GM21390 (cell line): Measurements from ENCODE around the gene DNAJC17.

Source experiments
- ATAC-seq: cut with Tn5 transposase; IDR thresholded peaks from one replicate; pipeline ENCODE4 v1.9.1; 2021; ENCODE audit not compliant: unreplicated experiment

Gene DNAJC17

DNA sequence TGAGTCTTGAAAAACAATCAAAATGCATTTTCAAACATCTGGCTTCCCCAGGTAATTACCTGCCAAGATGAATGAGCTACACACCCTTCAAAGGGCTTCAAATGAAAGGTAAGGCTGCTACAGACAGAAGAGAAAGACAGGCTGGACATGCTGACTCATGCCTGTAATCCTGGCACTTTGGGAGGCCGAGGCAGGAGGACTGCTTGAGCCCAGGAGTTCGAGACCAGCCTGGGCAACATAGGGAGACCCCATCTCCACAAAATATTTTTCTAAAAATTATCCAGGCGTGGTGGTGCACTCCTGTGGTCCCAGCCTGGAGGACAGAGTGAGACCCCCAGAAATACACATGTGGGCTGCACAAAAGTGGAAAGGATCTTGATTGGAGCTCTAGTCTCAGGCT is 14.9 kb downstream of the DNAJC17 start:
- no peak for ATAC-seq

DNA sequence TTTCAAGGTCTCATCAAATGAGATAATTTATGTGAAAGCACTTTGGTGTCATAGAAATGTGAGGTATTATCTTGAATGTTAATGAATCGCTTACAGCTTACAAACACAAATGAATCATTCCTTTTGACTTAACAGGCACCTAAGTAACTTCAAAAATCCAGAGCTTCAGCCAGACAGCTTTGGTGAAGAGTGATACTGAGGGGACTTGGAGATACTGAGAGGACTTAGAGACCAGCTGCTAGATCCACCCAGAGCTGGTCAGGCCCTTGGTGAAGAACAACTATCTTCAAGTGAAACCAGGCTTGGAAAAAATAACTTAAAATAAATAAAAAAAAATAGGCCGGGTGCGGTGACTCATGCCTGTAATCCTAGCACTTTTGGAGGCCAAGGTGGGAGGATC is 16.6 kb downstream of the DNAJC17 start:
- no peak for ATAC-seq

GRCh38 chr15:40789999-40790398 is 17.3 kb downstream of the DNAJC17 start:
- ATAC-seq, result no peak

DNA sequence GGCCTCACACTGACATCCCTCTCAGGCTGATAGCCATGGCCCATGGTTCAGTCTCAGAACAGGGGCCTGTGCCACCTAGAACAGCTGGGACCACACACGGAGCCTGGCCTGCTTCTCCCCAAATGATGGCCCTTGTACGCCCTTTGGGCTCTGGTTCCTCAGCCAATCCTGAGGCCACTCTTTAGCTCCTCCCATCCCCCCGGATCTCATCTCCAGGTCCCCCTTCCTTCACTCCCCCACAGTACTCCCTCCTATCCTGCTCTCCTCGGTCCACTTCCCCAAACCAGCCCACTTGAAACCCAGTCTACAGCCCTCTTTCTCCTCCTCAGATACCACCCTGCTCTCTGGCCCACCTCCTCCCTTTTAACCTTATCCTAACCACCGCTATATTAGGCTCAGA is 18.2 kb downstream of the DNAJC17 start:
- no peak for ATAC-seq

- ATAC-seq, result no peak
Observed at GRCh38 chr15:40787991-40788390, 19.3 kb downstream of the DNAJC17 start.

DNA sequence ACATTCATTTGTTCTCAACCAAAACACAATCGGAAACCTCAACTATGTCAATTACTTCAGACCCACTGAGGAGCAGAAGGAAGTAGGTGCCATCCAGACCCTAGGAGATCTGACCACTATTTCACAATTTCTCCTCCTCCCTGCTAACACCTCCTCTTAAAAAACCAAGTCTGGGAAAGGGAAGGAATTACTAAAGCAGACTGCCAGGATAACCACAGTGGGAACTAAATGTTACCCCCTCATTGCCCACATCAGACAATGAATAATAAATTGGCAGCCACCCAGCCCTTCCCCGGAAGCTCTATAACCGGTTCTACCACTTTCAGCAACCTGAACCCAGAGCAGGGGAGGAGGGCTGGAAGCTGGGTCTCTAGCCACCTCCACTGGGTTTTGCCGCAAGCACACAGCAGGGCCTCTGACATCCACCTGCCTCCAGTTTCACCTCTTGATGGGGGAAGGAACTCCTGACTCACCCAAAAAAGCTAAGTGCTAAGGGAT is 19.9 kb downstream of the DNAJC17 start:
- ATAC-seq, result no peak

- no peak for ATAC-seq
Observed at GRCh38 chr15:40785814-40786213, 21.5 kb downstream of the DNAJC17 start.

- ATAC-seq, result no peak
Observed at GRCh38 chr15:40785164-40785563, 22.1 kb downstream of the DNAJC17 start.

- ATAC-seq, result peak; percentile 69
Observed at GRCh38 chr15:40782609-40783227, 24.6 kb downstream of the DNAJC17 start.

DNA sequence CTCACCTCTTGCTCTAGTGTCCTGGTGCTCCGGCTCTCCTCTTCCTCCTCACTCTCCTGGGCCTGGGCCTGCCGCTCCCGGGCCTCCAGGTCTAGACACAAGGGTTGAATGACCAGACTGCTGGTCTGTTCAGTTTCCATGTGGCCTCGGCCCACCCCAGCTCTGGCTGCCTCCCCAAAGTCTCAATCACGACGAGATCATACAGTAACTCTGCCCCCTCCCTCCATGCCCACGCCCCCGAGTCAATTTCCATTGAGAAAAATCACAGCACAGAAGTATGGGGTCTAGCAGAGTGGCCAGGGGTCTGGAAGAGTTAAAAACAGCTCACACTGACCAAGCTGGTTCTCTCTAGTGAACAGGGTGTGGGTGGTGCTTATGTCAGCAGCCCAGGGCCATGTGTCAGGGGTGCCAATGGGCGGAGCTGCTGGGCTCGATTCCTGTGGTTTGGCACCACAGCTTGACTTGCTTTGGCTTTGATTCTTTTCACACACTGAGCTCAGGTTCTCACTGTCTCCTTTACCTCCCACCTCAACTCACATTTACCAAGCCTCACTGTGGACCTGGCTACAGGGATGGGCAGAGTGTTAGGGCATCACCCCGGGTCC is 30.6 kb downstream of the DNAJC17 start:
- ATAC-seq, result no peak

DNA sequence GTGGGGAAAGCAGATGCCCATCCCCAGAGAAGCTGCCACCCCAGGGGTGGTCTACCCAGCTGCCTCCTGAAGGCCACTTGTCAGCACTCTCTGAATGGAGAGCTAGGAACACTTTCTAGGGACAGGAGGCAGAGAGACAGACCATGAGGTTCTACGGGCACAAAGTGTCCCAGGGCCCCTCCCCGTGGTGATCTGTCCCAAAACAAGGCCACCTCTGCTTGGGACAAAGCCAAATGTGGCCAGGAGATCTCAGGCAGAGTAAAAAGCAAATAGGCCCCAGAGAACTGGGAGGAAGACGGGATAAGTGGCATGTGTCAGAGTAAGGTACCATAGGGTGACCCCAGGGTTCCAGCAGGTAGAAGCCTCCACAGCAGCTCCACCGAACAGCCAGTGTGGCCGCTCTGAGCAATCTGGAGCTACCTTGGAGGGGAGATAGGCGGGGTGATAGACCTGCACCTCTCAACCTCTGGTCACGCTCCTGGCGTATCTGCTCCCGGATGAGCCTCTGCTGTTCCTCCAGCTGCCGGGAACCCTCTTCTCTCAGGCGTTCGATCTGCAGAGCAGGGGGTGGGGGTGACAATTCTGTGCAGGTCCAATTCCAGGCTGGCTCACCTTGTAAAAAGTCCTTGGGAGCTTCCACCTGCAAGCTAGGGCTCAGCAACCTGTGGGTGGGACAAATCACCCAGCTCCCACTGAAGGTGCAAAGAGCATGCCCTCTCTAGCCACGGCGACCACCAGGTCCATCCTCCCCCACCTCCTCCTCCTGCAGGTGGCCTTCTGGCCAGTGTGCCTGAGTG is 31.3 kb downstream of the DNAJC17 start:
- ATAC-seq, result no peak

DNA sequence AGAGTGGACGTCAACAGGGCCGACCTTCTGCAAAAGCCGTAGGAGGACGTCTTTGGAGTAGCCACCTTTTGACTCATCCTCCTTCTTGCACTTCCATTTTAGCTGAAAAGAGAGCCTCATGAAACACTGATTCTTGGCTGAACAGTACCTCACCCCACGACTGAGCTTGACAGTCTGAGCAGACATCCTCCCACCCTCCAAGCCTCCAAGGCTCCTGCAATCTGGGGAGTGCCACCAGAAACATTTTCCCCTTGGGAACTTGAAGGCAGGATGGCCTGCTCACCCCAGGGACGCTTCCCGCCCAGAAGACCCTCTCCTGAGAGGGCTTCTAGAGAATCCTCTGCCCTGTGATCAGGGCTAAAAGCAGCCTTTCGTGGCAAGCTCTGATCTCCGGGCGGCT is 32.3 kb downstream of the DNAJC17 start:
- no peak for ATAC-seq

GRCh38 chr15:40773902-40774301 is 33.4 kb downstream of the DNAJC17 start:
- no peak for ATAC-seq

- ATAC-seq, result no peak
Observed at GRCh38 chr15:40773496-40773895, 33.8 kb downstream of the DNAJC17 start.

DNA sequence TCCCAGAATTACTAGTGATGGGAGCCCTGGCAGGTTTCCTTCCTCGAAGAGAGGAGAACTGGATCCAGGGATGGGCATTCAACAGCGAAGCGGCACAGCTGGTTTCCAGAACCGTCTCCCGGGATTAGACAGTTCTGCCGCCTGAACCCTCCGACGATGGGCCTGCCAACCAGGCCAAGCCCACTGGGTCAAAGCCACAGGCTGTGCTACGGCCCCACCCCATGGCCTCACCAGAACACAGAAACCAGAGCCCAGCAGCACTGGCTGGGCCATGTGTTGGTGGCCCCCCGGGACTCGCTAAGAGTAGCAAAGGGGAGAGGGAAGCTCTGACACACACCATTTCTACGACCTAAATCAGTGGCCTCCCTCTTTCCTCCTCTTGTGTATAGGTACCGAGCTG is 35.3 kb downstream of the DNAJC17 start:
- no peak for ATAC-seq

- ATAC-seq, result no peak
Observed at GRCh38 chr15:40771242-40771641, 36.0 kb downstream of the DNAJC17 start.

DNA sequence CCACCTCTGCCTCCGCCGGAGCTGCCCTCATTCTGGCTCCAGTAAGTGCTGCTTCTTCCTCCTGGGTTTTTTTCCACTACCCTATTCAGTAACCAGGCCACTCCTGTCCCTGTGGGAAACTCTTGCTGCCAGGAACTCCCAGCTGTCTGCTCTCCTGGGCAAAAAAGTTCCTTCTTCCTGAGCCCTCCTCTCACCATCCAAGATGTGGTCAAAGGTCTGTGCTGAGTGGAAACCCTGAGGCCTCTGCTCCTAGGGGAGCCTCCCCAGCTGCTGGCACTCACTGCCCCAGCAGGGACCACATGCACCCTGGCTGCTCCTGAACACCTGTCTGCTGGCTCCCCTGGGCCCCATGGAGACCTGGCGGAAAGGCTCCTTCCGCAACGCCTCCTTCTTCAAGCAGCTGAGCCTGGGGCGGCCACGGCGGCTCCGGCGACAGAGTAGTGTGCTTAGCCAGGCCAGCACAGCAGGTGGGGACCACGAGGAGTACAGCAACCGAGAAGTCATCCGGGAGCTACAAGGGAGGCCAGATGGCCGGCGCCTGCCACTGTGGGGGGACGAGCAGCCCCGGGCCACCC is 37.0 kb downstream of the DNAJC17 start:
- ATAC-seq, result no peak

GRCh38 chr15:40769274-40770146 is 37.8 kb downstream of the DNAJC17 start, which contains the start of gene C15orf62:
C15orf62 (plus strand) TSS chr15:40769980; CDS start chr15:40770496, 516 bp downstream.
- peak; percentile 40 for ATAC-seq

DNA sequence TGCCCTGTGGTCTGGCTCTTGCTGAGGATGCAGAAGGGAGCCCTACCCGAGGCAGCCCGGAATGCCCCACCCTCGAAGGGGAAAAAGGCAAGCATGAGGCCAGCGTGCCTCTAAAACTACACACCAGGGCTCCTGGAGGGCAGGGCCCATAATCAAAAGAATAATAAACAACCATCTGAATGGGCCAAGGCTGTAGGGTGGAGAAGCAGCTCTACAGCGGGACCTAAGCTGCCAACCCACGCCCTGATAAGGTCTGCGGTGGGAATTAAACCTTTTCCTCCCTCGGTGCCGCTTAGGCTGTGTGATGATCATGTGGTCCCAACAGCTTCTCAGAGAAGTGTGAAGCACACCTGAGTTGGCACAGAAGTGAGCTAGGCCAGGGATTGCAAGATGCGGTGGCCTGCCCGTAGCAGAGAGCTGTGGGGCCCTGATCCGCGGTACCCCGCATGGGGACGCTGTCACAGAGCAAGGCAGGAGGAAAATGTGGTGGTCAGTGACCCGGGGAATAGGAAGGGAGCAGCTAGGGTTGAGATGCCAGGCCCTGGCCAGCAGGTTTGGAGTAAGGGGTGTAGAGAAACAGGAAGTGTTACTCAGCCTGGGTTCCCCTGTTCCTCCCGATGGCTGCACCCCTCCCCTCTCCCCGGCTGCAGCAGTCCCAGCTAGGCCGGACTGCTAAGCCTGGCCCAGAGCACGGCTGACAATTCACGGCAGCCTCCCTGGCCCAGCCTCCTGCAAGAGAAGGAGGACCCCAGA is 38.6 kb downstream of the DNAJC17 start:
- ATAC-seq, result peak; percentile 4
